ACC112 (cell line): ENCODE measurements around the gene CRABP1.

ENCODE experiments used
- H2AFZ ChIP-seq: fragments of 200-600 bp; sonication (generic); one replicate; pipeline ENCODE4 v1.6.0; 2017; ENCODE audit warnings: antibody characterized with exemption, low read length; ENCODE audit not compliant: unreplicated experiment
- H3K27ac ChIP-seq: fragments of 200-600 bp; sonication (generic); 2 replicates; pipeline ENCODE4 v1.5.1; 2014; ENCODE audit warnings: low read depth, mild to moderate bottlenecking, antibody characterized with exemption, low read length, moderate library complexity
- H3K27me3 ChIP-seq: fragments of 200-600 bp; sonication (generic); 2 replicates; pipeline ENCODE4 v1.6.1; 2014; ENCODE audit warnings: mild to moderate bottlenecking, antibody characterized with exemption, low read length, moderate library complexity, mixed read lengths; ENCODE audit not compliant: insufficient read depth
- H3K36me3 ChIP-seq: fragments of 200-600 bp; sonication (generic); 2 replicates; pipeline ENCODE4 v1.6.1; 2016; ENCODE audit warnings: mild to moderate bottlenecking, antibody characterized with exemption, low read length, moderate library complexity, mixed read lengths; ENCODE audit not compliant: insufficient read depth
- H3K4me1 ChIP-seq: fragments of 200-600 bp; sonication (generic); one replicate; pipeline ENCODE4 v1.6.1; 2016; ENCODE audit warnings: low read length, mixed read lengths; ENCODE audit not compliant: insufficient read depth, unreplicated experiment, control insufficient read depth
- H3K4me3 ChIP-seq: fragments of 200-600 bp; sonication (generic); 2 replicates; pipeline ENCODE4 v1.5.1; 2014; ENCODE audit warnings: mild to moderate bottlenecking, low read depth, low read length
- H3K79me2 ChIP-seq: fragments of 200-600 bp; sonication (generic); one replicate; pipeline ENCODE4 v1.6.0; 2016; ENCODE audit warnings: low read length; ENCODE audit not compliant: control insufficient read depth, unreplicated experiment, insufficient read depth

The CRABP1 gene

GRCh38 chr15:78391781-78392180, 51.6 kb downstream of the CRABP1 start:
- H2AFZ ChIP-seq, result no peak overlapping the region
- no peak overlapping the region for H3K27ac ChIP-seq
- no peak overlapping the region for H3K4me3 ChIP-seq
- H3K36me3 ChIP-seq, result no peaks in the 10 kb centered on the region
- no peaks in the 10 kb centered on the region for H3K4me1 ChIP-seq
- H3K79me2 ChIP-seq, result no peaks in the 10 kb centered on the region
- H3K27me3 ChIP-seq, result peaks cover 61% of the 10 kb centered on the region

DNA sequence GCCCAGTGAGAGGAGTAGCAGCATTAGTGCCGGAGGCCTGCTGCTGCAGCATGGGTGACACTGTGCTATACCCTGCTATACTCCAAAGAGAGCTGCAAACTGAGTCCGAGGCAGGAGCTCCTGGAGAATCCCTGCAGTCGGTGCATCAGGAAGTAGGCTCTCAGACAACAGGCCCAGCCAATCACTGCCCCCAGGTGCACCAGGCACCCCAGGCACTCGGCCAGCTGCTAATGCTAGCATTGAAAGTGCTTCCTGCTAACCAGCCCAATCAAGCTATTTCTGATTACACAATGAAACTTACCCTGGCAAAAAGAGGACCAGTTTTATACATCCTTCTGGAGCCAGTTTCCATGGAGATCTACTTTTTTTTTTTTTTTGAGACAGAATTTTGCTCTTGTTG, 52.3 kb downstream of the CRABP1 start:
- peaks cover 55% of the 10 kb centered on the region for H3K27me3 ChIP-seq
- H3K79me2 ChIP-seq, result no peaks in the 10 kb centered on the region
- no peak overlapping the region for H3K27ac ChIP-seq
- no peak overlapping the region for H3K4me3 ChIP-seq
- no peaks in the 10 kb centered on the region for H3K36me3 ChIP-seq
- no peaks in the 10 kb centered on the region for H3K4me1 ChIP-seq
- H2AFZ ChIP-seq, result no peak overlapping the region

DNA sequence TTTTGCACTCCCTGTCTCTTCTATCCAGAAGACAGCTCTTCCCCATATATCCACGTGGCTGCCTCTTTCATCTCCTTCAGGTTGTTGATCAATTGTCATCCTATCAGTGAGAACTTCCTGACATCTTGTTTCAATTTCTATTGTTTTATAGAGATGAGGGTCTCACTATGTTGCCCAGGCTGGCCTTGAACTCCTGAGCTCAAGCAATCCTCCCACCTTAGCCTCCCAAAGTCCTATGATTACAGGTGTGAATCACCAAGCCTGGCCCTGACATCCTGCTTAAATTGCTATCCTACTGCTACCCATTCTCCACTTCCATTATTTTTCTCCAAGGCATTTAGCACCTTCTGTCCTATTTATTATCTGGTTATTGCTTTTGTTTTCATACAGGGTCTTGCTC, 53.0 kb downstream of the CRABP1 start:
- no peaks in the 10 kb centered on the region for H3K36me3 ChIP-seq
- no peak overlapping the region for H3K27ac ChIP-seq
- H3K79me2 ChIP-seq, result no peaks in the 10 kb centered on the region
- no peaks in the 10 kb centered on the region for H3K4me1 ChIP-seq
- no peak overlapping the region for H2AFZ ChIP-seq
- H3K27me3 ChIP-seq, result peaks cover 49% of the 10 kb centered on the region
- no peak overlapping the region for H3K4me3 ChIP-seq

GRCh38 chr15:78394026-78394425, 53.9 kb downstream of the CRABP1 start:
- Histone ChIP-seq H3K36me3 (no peaks in the 10 kb centered on the region), H3K27me3 (peaks cover 49% of the 10 kb centered on the region), H3K27ac (no peak overlapping the region), H3K4me3 (no peak overlapping the region), H3K4me1 (no peaks in the 10 kb centered on the region), H3K79me2 (no peaks in the 10 kb centered on the region), H2AFZ (no peak overlapping the region)

DNA sequence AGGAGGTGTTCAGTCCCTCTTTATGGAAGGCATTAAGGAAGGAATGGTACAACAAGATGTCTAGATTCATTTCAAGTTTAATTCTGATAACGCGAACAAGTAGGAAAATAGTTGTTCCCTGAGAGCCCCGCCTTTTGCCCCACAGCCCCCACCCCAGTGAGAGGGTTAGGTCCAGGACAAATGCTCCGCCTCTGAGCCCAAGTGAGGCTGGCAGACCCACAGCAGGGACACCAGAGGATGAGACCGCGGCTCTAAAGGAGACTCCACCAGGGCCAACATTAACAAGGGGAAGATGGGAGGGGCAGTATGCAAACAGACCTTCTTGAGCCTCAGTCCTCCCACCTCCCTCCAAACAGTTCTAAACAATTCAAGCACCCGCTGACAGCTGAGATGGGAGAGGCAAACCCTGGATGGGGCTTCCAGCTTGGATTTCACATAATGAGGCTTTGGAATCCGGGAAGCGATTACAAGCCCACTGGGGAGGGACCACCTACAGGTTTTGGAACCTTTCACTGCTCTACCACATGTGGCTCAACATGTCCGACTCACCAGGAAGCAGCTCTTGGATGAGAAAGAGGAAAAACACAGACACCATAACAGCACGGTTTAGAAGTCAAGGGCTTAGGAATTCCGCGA, 54.9 kb downstream of the CRABP1 start:
- Histone ChIP-seq H3K36me3 (no peaks in the 10 kb centered on the region), H2AFZ (no peak overlapping the region), H3K4me1 (no peaks in the 10 kb centered on the region), H3K4me3 (no peak overlapping the region), H3K79me2 (no peaks in the 10 kb centered on the region), H3K27me3 (peaks cover 40% of the 10 kb centered on the region), H3K27ac (no peak overlapping the region)

GRCh38 chr15:78396186-78396814, 56.1 kb downstream of the CRABP1 start:
- H3K27ac ChIP-seq, result no peak overlapping the region
- H3K27me3 ChIP-seq, result peaks cover 30% of the 10 kb centered on the region
- no peaks in the 10 kb centered on the region for H3K4me1 ChIP-seq
- no peak overlapping the region for H2AFZ ChIP-seq
- no peaks in the 10 kb centered on the region for H3K36me3 ChIP-seq
- no peaks in the 10 kb centered on the region for H3K79me2 ChIP-seq
- no peak overlapping the region for H3K4me3 ChIP-seq

DNA sequence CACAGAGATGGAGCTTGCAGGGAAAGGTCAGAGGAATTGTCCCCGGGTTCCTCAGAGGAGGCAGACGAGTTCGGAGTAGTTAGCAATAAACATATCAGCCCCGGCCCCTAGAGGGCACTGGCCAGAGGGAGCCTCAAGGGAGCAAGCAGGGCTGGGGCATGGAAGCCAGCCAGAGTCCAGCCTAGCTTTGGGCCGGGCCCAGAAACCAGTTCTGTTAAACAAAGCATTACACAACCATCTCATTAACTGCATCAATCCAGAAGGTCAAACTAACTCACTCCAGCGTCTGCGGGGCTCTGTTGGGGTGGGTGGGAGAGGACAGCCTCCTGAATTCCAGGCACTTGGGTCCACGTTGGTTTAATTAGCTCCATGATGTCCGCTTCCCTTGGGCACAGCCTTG, 56.8 kb downstream of the CRABP1 start:
- Histone ChIP-seq H2AFZ (no peak overlapping the region), H3K4me1 (no peaks in the 10 kb centered on the region), H3K79me2 (no peaks in the 10 kb centered on the region), H3K4me3 (no peak overlapping the region), H3K36me3 (no peaks in the 10 kb centered on the region), H3K27ac (no peak overlapping the region), H3K27me3 (peaks cover 26% of the 10 kb centered on the region)

DNA sequence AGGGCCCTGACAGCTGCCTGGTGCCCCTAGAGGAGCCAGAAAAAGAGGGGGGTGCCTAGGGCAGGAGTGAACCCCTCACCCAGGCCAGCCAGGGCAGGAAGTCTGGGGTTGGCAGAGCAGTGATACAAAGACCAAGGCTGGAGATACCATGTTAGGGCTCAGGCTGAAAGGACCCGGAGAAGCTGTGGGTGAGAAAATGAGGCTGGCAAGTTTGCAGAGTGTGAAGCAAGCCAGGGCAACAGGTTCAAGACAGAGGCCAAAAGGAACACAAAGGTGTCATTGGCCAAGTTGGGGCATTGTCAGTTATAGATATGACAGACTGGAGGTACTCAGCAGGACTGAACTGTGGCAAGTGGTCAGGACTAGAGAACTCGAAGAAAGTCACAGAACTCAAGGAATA, 57.2 kb downstream of the CRABP1 start:
- H3K4me1 ChIP-seq, result no peaks in the 10 kb centered on the region
- no peak overlapping the region for H3K27ac ChIP-seq
- no peak overlapping the region for H2AFZ ChIP-seq
- no peaks in the 10 kb centered on the region for H3K79me2 ChIP-seq
- no peaks in the 10 kb centered on the region for H3K36me3 ChIP-seq
- peaks cover 25% of the 10 kb centered on the region for H3K27me3 ChIP-seq
- H3K4me3 ChIP-seq, result no peak overlapping the region
